NCI-H2107 (cell line): ENCODE results near the gene ZNF469.

Experiments used
- DNase-seq: peaks from one replicate; lab custom pipeline; 2025; lab: John Stamatoyannopoulos, UW

The ZNF469 gene

GRCh38 chr16:88382491-88383400 lies at the start of gene ZNF469:
ZNF469 (plus strand) TSS chr16:88382959; CDS start chr16:88427471, 44,512 bp downstream.
- DNase-seq: no peak

- DNase-seq: no peak
These were observed 48.6 kb upstream of the ZNF469 start for GRCh38 chr16:88333848-88334777.

GRCh38 chr16:88334778-88335720 lies 47.7 kb upstream of the ZNF469 start:
- no peak for DNase-seq

GRCh38 chr16:88337021-88337420 lies 45.7 kb upstream of the ZNF469 start:
- DNase-seq: no peak

GRCh38 chr16:88337538-88337937 lies 45.2 kb upstream of the ZNF469 start:
- no peak for DNase-seq

GRCh38 chr16:88338111-88338510 lies 44.6 kb upstream of the ZNF469 start:
- DNase-seq: no peak

GRCh38 chr16:88338896-88339295 lies 43.9 kb upstream of the ZNF469 start:
- no peak for DNase-seq

GRCh38 chr16:88339930-88340754 lies 42.6 kb upstream of the ZNF469 start:
- no peak for DNase-seq

- DNase-seq: no peak
These were observed 42.0 kb upstream of the ZNF469 start for GRCh38 chr16:88340755-88341150.

GRCh38 chr16:88341551-88342290 lies 41.0 kb upstream of the ZNF469 start:
- DNase-seq: no peak

- DNase-seq: no peak
These were observed 40.3 kb upstream of the ZNF469 start for GRCh38 chr16:88342491-88342890.

GRCh38 chr16:88343271-88343791 lies 39.4 kb upstream of the ZNF469 start:
- DNase-seq: no peak

- no peak for DNase-seq
These were observed 38.2 kb upstream of the ZNF469 start for GRCh38 chr16:88344411-88345030.

- DNase-seq: no peak
These were observed 37.6 kb upstream of the ZNF469 start for GRCh38 chr16:88345031-88345720.

GRCh38 chr16:88345721-88346560 lies 36.8 kb upstream of the ZNF469 start:
- DNase-seq: no peak

- DNase-seq: no peak
These were observed 35.9 kb upstream of the ZNF469 start for GRCh38 chr16:88346680-88347505.
